Esophagus muscularis mucosa (tissue), 4 donors: ENCODE results near the gene TRAPPC11.

Source experiments
- EP300 ChIP-seq: sonication (generic); formaldehyde crosslinking; IDR thresholded peaks from one replicate; pipeline ENCODE4 v1.6.1; 2017; ENCODE audit warnings: antibody characterized with exemption
- POLR2A ChIP-seq: fragments of 450-650 bp; IDR thresholded peaks from one replicate; pipeline ENCODE4 v1.6.1; 2017; ENCODE audit warnings: antibody characterized with exemption, moderate library complexity, mild to moderate bottlenecking, low read depth
- POLR2AphosphoS5 ChIP-seq, 2 donors: sonication (generic); formaldehyde crosslinking; IDR thresholded peaks; one replicate each; pipeline ENCODE4 v1.6.1; 2017; ENCODE audit warnings: antibody characterized with exemption in 2 of 2
- TF ChIP-seq, protein P1 (sequence below), 3 experiments: fragments of 200-600 bp in 2 of 3; fragments of 450-650 bp in 1 of 3; sonication (generic) in 2 of 3; IDR thresholded peaks; one replicate each; pipeline ENCODE4 v1.5.1; 2017 to 2019; ENCODE audit warnings: antibody characterized with exemption in 3 of 3, mild to moderate bottlenecking in 2 of 3, moderate library complexity in 1 of 3

DNA sequence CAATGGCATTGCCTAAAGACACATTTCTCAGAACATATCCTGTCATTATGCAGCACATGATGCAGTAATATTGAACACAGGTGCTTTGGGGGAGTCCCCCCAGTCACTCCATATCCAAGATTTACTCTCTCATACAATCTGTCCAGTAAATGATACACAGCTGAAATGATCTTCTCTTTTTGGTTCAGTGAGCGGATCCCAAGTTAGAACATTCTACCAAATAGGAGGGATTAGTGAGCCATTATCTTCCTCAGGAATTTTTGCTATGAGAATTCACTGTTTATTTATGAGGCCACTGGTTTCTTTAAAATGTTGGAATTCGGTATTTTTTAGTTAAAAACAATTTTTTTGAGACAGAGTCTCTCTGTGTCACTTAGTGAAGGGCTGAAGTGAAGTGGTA, 96.5 kb downstream of the TRAPPC11 start:
- no peak for TF ChIP-seq POLR2A
- TF ChIP-seq, protein P1, sequence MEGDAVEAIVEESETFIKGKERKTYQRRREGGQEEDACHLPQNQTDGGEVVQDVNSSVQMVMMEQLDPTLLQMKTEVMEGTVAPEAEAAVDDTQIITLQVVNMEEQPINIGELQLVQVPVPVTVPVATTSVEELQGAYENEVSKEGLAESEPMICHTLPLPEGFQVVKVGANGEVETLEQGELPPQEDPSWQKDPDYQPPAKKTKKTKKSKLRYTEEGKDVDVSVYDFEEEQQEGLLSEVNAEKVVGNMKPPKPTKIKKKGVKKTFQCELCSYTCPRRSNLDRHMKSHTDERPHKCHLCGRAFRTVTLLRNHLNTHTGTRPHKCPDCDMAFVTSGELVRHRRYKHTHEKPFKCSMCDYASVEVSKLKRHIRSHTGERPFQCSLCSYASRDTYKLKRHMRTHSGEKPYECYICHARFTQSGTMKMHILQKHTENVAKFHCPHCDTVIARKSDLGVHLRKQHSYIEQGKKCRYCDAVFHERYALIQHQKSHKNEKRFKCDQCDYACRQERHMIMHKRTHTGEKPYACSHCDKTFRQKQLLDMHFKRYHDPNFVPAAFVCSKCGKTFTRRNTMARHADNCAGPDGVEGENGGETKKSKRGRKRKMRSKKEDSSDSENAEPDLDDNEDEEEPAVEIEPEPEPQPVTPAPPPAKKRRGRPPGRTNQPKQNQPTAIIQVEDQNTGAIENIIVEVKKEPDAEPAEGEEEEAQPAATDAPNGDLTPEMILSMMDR (IDR thresholded peaks at IDR 0.05): no peak
- no peak for TF ChIP-seq POLR2AphosphoS5 (IDR thresholded peaks at IDR 0.05)
- TF ChIP-seq EP300: no peak
